Natural killer cell (primary cell): ENCODE measurements around the gene KRTAP5-6. TPM values are rescaled to one million over a fixed set of nuclear protein-coding genes. Genes with fewer than 3 reads are reported as not detected.
"Not testable (repeated sequence)": the region's sequence is repeated elsewhere in the genome, so short reads cannot be mapped to it uniquely, and the experiment has no call there.

ENCODE experiments used
- ATAC-seq, 3 donors: fragments of 150-1000 bp in 2 of 3; fragments of 200-7000 bp in 1 of 3; cut with Tn5 transposase; 1 replicate in 1 of 3; 2 replicates in 2 of 3; pipeline ENCODE4 v1.10.0; 2021; ENCODE audit warnings: mild to moderate bottlenecking in 2 of 3, moderate library complexity in 2 of 3
- DNase-seq, 2 donors: peaks; one replicate each; pipeline versions ENCODE4 v3.0.0 to v3.0.0-alpha.2; 2013 to 2021; ENCODE audit warnings: mixed read lengths in 1 of 2
- H3K27ac ChIP-seq: one replicate; pipeline ENCODE4 v1.5.1; 2013; ENCODE audit warnings: mild to moderate bottlenecking, low read length
- H3K27me3 ChIP-seq: one replicate; pipeline ENCODE4 v1.6.1; 2013; ENCODE audit warnings: low read length; ENCODE audit not compliant: control insufficient read depth, insufficient read depth
- H3K36me3 ChIP-seq: one replicate; pipeline ENCODE4 v1.6.1; 2013; ENCODE audit warnings: low read length; ENCODE audit not compliant: control insufficient read depth, insufficient read depth
- H3K4me1 ChIP-seq: one replicate; pipeline ENCODE4 v1.6.1; 2013; ENCODE audit warnings: low read length; ENCODE audit not compliant: control insufficient read depth, insufficient read depth
- H3K4me3 ChIP-seq: one replicate; pipeline ENCODE4 v1.5.1; 2013; ENCODE audit warnings: low read length
- H3K9me3 ChIP-seq: one replicate; pipeline ENCODE4 v1.6.1; 2013; ENCODE audit warnings: low read length; ENCODE audit not compliant: control insufficient read depth, insufficient read depth
- H3K27ac Mint-ChIP-seq, 2 donors: one replicate each; pipeline ENCODE4 v1.8.0; 2022; ENCODE audit warnings: mild to moderate bottlenecking in 2 of 2, mixed read lengths in 2 of 2, moderate library complexity in 1 of 2
- H3K27me3 Mint-ChIP-seq, 2 donors: one replicate each; pipeline ENCODE4 v1.8.0; 2022; ENCODE audit warnings: low read depth in 2 of 2, mixed read lengths in 2 of 2
- H3K36me3 Mint-ChIP-seq: one replicate; pipeline ENCODE4 v1.8.0; 2022; ENCODE audit warnings: mixed read lengths
- H3K4me1 Mint-ChIP-seq, 2 donors: one replicate each; pipeline ENCODE4 v1.8.0; 2022; ENCODE audit warnings: mixed read lengths in 2 of 2
- H3K4me3 Mint-ChIP-seq: one replicate; pipeline ENCODE4 v1.8.0; 2022; ENCODE audit warnings: mild to moderate bottlenecking, moderate library complexity, mixed read lengths
- H3K9me3 Mint-ChIP-seq, 2 donors: one replicate each; pipeline ENCODE4 v1.8.0; 2022; ENCODE audit warnings: mixed read lengths in 2 of 2
- CTCF ChIP-seq: fragments of 200-600 bp; IDR thresholded peaks from one replicate; pipeline ENCODE4 v1.8.0; 2022; ENCODE audit warnings: antibody characterized with exemption
- WGBS: methylation state at CpG from one replicate; pipeline ENCODE4 v1.1.7; 2013; ENCODE audit warnings: missing lambda C conversion rate; ENCODE audit not compliant: insufficient coverage; 5-methylcytosine and 5-hydroxymethylcytosine counted together
- intact Hi-C: fragments of 100-400 bp; cut with micrococcal nuclease; formaldehyde crosslinking; loops from one replicate; pipeline ENCODE4 v1.14.2; 2022
- total RNA-seq, 4 donors: library from RNA; stranded (reverse); fragments of 120-200 nt in 1 of 4; gene quantifications; one replicate each; pipeline versions ENCODE4 v1.2.3 to v1.2.4, GENCODE V29; 2013 to 2022

The KRTAP5-6 gene
- total RNA-seq, 3 donors from 2014 or later (not counting 1 experiment from before 2014, with no cell fraction given) = not detected

GRCh38 chr11:1688336-1688947 is 8.6 kb upstream of the KRTAP5-6 start:
- H3K27me3 ChIP-seq, H3K36me3 Mint-ChIP-seq, H3K36me3 ChIP-seq, H3K9me3 Mint-ChIP-seq, H3K4me3 ChIP-seq, H3K27ac Mint-ChIP-seq, H3K9me3 ChIP-seq, H3K27ac ChIP-seq, intact Hi-C loops: not testable (repeated sequence)
- peak in 1 of 2 donors; percentile 36 for DNase-seq
- H3K4me3 Mint-ChIP-seq = peak overlapping the region; percentile 17
- peaks cover 27 to 34% of the 10 kb centered on the region in 2 donors for H3K4me1 Mint-ChIP-seq
- peak; percentile 55 to 75 (median 61) for ATAC-seq
- 32% methylated on average over 18 of the region's 19 CpGs for WGBS
- peaks cover 42% of the 10 kb centered on the region for H3K4me1 ChIP-seq
- peaks cover 9 to 19% of the 10 kb centered on the region in 2 donors for H3K27me3 Mint-ChIP-seq

- peaks cover 10% of the 10 kb centered on the region for H3K27me3 ChIP-seq
- H3K4me1 ChIP-seq = peaks cover 52% of the 10 kb centered on the region
- H3K36me3 Mint-ChIP-seq, DNase-seq, H3K9me3 Mint-ChIP-seq, H3K9me3 ChIP-seq, H3K36me3 ChIP-seq, H3K4me3 ChIP-seq, H3K27ac ChIP-seq: not testable (repeated sequence)
- Mint-ChIP-seq H3K4me1 (peaks cover 33 to 40% of the 10 kb centered on the region in 2 donors), H3K4me3 (peak overlapping the region; percentile 69), H3K27ac (peak overlapping the region; percentile 21 to 80), H3K27me3 (peaks cover 12 to 20% of the 10 kb centered on the region in 2 donors)
- ATAC-seq = peak in 2 of 3 donors; percentile 12 to 27
- WGBS = 51% methylated on average over 26 of the region's 32 CpGs
- intact Hi-C loops = loop anchor here (2.0 kb wide), 1 partner anchor 27 kb away; no protein-coding TSS in a partner anchor
Measured at GRCh38 chr11:1689250-1690166, 7.5 kb upstream of the KRTAP5-6 start.

GRCh38 chr11:1690167-1691025 is 6.6 kb upstream of the KRTAP5-6 start:
- H3K4me3 ChIP-seq = no peak overlapping the region
- no peak for TF ChIP-seq CTCF
- intact Hi-C loops = loop anchor here (2.0 kb wide), 1 partner anchor 28 kb away; no protein-coding TSS in a partner anchor
- peak overlapping the region; percentile 45 to 80 for H3K27ac Mint-ChIP-seq
- DNase-seq (peak in 1 of 2 donors; percentile 25), ATAC-seq (peak; percentile 28 to 38 (median 36))
- H3K27me3 Mint-ChIP-seq = peaks cover 13 to 20% of the 10 kb centered on the region in 2 donors
- H3K36me3 Mint-ChIP-seq = no peaks in the 10 kb centered on the region
- peaks cover 52% of the 10 kb centered on the region for H3K4me1 ChIP-seq
- no peaks in the 10 kb centered on the region for H3K9me3 ChIP-seq
- H3K36me3 ChIP-seq = no peaks in the 10 kb centered on the region
- H3K4me1 Mint-ChIP-seq = peaks cover 33 to 40% of the 10 kb centered on the region in 2 donors
- H3K27ac ChIP-seq = no peak overlapping the region
- H3K27me3 ChIP-seq = peaks cover 10% of the 10 kb centered on the region
- WGBS = 43% methylated on average over 22 of the region's 22 CpGs
- H3K4me3 Mint-ChIP-seq = peak overlapping the region; percentile 69
- H3K9me3 Mint-ChIP-seq = no peaks in the 10 kb centered on the region
